Activated CD8-positive, alpha-beta memory T cell treated with anti-CD3 and anti-CD28 coated beads for 1 hour (primary cell): ENCODE measurements around the gene MSMO1.
"Not testable (repeated sequence)": the region's sequence is repeated elsewhere in the genome, so short reads cannot be mapped to it uniquely, and the experiment has no call there.

Experiments used
- DNase-seq, 2 donors: peaks; one replicate each; pipeline ENCODE4 v3.0.0-alpha.2; 2020; ENCODE audit warnings: low read depth in 1 of 2; ENCODE audit errors: extremely low read depth in 1 of 2

Gene MSMO1

GRCh38 chr4:165324236-165324917 lies 3.1 kb upstream of the MSMO1 start:
- DNase-seq, result no peak

GRCh38 chr4:165324918-165325304 lies 2.6 kb upstream of the MSMO1 start:
- DNase-seq, result no peak

GRCh38 chr4:165325732-165326512 lies 1.5 kb upstream of the MSMO1 start:
- no peak for DNase-seq

- no peak for DNase-seq
Measured at GRCh38 chr4:165326831-165327210, 648 bp upstream of the MSMO1 start.

GRCh38 chr4:165328101-165328425 lies 594 bp downstream of the MSMO1 start:
- DNase-seq, result no peak

GRCh38 chr4:165328708-165329107 lies 1.2 kb downstream of the MSMO1 start:
- no peak for DNase-seq

- DNase-seq, result no peak
Measured at GRCh38 chr4:165330071-165330470, 2.6 kb downstream of the MSMO1 start.

GRCh38 chr4:165330666-165331065 lies 3.2 kb downstream of the MSMO1 start:
- no peak for DNase-seq

GRCh38 chr4:165331359-165331758 lies 3.9 kb downstream of the MSMO1 start:
- no peak for DNase-seq

- DNase-seq, result no peak
Measured at GRCh38 chr4:165331823-165332222, 4.4 kb downstream of the MSMO1 start.

- no peak for DNase-seq
Measured at GRCh38 chr4:165332502-165332901, 5.0 kb downstream of the MSMO1 start.

GRCh38 chr4:165335163-165335703 lies 7.8 kb downstream of the MSMO1 start:
- no peak for DNase-seq

GRCh38 chr4:165336743-165337142 lies 9.3 kb downstream of the MSMO1 start:
- DNase-seq, result no peak

GRCh38 chr4:165342340-165342739 lies 14.9 kb downstream of the MSMO1 start:
- DNase-seq, result not testable (repeated sequence)

- DNase-seq, result no peak
Measured at GRCh38 chr4:165343353-165344191, 16.1 kb downstream of the MSMO1 start.

- DNase-seq, result no peak
Measured at GRCh38 chr4:165345666-165346417, 18.4 kb downstream of the MSMO1 start.

- no peak for DNase-seq
Measured at GRCh38 chr4:165347647-165348569, 20.4 kb downstream of the MSMO1 start.

- DNase-seq, result no peak
Measured at GRCh38 chr4:165351359-165352130, 24.1 kb downstream of the MSMO1 start.

GRCh38 chr4:165355900-165356300 lies 28.4 kb downstream of the MSMO1 start:
- DNase-seq, result no peak
